ENCODE measurements around the gene TMEM150A. TPM values are rescaled to one million over a fixed set of nuclear protein-coding genes. Genes with fewer than 3 reads are reported as not detected.
"Not testable (repeated sequence)": the region's sequence is repeated elsewhere in the genome, so short reads cannot be mapped to it uniquely, and the experiment has no call there.

TMEM150A gene
- polyA plus RNA-seq, 1 experiment: 11.4 TPM

DNA sequence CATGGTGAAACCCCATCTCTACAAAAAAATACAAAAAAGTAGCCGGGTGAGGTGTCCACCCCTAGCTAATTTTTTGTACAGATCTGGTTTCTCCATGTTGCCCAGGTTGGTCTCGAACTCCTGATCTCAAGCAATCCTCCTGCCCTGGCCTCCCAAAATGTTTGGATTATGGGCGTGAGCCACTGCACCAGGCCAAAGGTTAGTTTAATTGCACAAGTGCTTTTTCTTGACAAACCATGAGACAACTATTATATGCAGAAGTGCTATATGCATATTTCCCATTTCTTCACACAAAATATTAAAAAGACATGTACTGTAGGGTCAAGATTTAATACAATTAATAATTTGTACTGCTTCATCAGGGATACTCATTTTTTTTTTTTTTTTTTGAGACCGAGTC lies 36.2 kb downstream of the TMEM150A start:
- CTCF ChIA-PET: interaction anchor here (1.1 kb wide), 1 partner anchor 12 kb away, joined by 3 read pairs; no protein-coding TSS in a partner anchor
- POLR2A ChIA-PET: no interaction called here
- TF ChIP-seq, protein P1, sequence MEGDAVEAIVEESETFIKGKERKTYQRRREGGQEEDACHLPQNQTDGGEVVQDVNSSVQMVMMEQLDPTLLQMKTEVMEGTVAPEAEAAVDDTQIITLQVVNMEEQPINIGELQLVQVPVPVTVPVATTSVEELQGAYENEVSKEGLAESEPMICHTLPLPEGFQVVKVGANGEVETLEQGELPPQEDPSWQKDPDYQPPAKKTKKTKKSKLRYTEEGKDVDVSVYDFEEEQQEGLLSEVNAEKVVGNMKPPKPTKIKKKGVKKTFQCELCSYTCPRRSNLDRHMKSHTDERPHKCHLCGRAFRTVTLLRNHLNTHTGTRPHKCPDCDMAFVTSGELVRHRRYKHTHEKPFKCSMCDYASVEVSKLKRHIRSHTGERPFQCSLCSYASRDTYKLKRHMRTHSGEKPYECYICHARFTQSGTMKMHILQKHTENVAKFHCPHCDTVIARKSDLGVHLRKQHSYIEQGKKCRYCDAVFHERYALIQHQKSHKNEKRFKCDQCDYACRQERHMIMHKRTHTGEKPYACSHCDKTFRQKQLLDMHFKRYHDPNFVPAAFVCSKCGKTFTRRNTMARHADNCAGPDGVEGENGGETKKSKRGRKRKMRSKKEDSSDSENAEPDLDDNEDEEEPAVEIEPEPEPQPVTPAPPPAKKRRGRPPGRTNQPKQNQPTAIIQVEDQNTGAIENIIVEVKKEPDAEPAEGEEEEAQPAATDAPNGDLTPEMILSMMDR (IDR thresholded peaks at IDR 0.05; ENCODE audit: low read depth, low read length): no peak
- Histone ChIP-seq H3K4me3 (ENCODE audit: low read depth, low read length) (no peak overlapping the region), H3K27me3 (ENCODE audit: control insufficient read depth, insufficient read depth, low read length) (peaks cover 18% of the 10 kb centered on the region), H3K9me3 (ENCODE audit: control insufficient read depth, insufficient read depth, low read length) (no peaks in the 10 kb centered on the region; the same call in 1 of the 2 replicates), H3K27ac (ENCODE audit: low read depth, low read length) (no peak overlapping the region)
- no peak for DNase-seq (ENCODE audit: low read depth, low spot score)

DNA sequence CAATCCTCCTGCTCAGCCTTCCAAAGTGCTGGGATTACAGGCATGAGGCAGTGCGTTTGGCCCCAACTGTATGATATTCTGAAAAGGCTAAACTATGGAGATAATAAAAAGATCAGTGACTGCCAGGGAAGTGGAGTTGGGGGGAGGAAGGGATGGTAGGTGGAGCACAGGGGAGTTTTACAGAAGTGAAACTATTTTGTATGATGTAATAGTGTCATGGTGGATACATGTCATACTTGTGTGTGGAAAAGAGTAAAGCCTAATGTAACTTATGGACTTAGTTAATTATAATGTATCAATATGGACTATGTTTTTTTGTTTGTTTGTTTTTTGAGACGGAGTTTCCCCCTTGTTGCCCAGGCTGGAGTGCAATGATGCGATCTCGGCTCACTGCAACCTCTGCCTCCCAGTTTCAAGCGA lies 38.3 kb downstream of the TMEM150A start:
- no peak overlapping the region for H3K27ac ChIP-seq (ENCODE audit: low read depth, low read length)
- POLR2A ChIA-PET: interaction anchor here (0.6 kb wide), 1 partner anchor 24 kb away, joined by 3 read pairs; no protein-coding TSS in a partner anchor
- H3K4me3 ChIP-seq (ENCODE audit: low read depth, low read length): no peak overlapping the region
- TF ChIP-seq, protein P1 (IDR thresholded peaks at IDR 0.05; ENCODE audit: low read depth, low read length): no peak
- DNase-seq (ENCODE audit: low read depth, low spot score): no peak
- peaks cover under 1% of the 10 kb centered on the region for H3K27me3 ChIP-seq (ENCODE audit: control insufficient read depth, insufficient read depth, low read length)
- CTCF ChIA-PET: interaction anchor here (0.6 kb wide), 1 partner anchor 12 kb away, joined by 4 read pairs; no protein-coding TSS in a partner anchor
- H3K9me3 ChIP-seq (ENCODE audit: control insufficient read depth, insufficient read depth, low read length): no peaks in the 10 kb centered on the region; the same call in 1 of the 2 replicates

DNA sequence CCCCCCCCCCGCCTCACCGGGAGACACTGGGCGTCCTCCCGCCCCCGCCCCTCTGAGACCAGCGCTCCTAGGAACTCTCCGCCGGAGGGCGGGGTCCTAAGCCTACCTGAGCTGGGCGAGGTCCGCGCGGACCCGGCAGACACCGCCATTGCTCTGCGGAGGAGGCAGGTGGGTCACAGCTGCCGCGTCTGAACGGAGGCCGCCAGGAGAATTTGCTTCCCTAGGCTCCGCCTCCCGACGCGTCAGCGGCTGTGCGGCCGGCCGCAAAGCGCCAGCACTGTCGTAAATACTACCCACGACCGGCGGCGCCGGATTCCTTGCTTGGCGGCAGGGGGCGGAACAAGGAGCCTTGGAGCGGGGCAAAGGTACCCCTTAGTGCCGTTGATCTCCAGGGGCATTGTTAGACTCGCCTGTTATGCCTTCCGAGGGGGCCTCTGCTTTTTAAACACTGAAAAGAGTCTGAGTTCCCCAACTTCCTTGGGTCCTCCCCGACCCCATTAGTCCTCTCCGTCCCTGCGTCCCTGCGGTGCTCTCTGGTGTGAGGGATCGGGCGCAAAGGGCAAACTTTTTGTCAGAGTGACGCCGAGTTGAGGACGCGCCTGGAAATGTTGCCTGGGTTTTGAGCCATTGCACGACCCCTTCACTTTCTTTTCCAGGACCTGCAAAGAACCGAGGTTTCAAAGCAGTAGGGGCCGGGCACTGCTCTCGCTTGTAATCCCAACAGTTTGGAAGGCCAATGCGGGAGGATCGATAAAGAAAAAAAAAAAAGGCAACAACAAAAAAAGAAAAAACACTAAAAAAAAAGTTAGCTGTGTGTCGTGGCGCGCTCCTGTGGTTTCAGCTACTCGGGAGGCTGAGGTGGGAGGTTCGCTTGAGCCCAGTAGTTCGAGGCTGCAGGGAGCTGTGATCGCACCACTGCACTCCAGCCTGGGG lies 41.0 kb downstream of the TMEM150A start, which contains the start of gene GGCX:
TSS of gene GGCX (minus strand) at position 214 of the 933 bp plus-strand sequence. CDS start at position 149, 65 bp downstream.
- TF ChIP-seq, protein P1 (IDR thresholded peaks at IDR 0.05; ENCODE audit: low read depth, low read length): no peak
- POLR2A ChIA-PET: interaction anchor here (0.5 to 2.3 kb wide), 7 partner anchors 9 to 419 kb away, joined by 3 to 9 read pairs (median 6); partner anchors contain the start of genes MAT2A and USP39

DNA sequence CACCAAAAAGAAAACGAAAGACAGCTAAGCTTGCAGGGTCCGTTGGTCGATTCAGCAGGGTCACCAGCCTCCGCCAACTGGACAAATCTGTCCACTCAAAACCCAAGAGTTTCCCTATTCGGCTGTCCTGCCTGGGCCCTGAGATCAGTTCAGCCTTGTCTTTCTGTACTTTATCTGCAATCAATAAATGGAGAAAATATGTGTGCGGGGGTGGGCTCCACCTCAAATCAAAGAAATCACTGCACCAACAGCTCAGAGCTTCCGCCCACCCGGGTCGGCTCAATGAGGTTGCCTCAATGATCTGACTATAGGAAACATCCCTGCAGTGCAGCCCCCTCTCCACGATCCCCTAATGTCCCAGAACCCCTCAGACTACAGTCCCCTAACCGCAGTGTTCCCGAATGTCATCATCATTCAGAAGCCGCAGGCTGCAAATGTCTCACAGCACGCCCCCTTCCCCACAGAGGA lies 41.7 kb downstream of the TMEM150A start:
- CTCF ChIA-PET: interaction anchor here (0.6 to 1.8 kb wide), 4 partner anchors 9 to 600 kb away, joined by 3 to 14 read pairs (median 8); no protein-coding TSS in a partner anchor
- Histone ChIP-seq H3K27ac (ENCODE audit: low read depth, low read length) (peak overlapping the region; percentile 31), H3K27me3 (ENCODE audit: control insufficient read depth, insufficient read depth, low read length) (no peaks in the 10 kb centered on the region), H3K9me3 (ENCODE audit: control insufficient read depth, insufficient read depth, low read length) (no peaks in the 10 kb centered on the region; the same call in 1 of the 2 replicates), H3K4me3 (ENCODE audit: low read depth, low read length) (peak overlapping the region; percentile 92)
- no peak for DNase-seq (ENCODE audit: low read depth, low spot score)
- TF ChIP-seq, protein P1 (IDR thresholded peaks at IDR 0.05; ENCODE audit: low read depth, low read length): no peak
- POLR2A ChIA-PET: interaction anchor here (1.0 to 2.3 kb wide), 3 partner anchors 9 to 22 kb away, joined by 6 to 9 read pairs (median 8); partner anchors contain the start of gene MAT2A

More for the DNA sequence above, 41.0 kb downstream of the TMEM150A start, which contains the start of gene GGCX:
- peak within 1 kb of the TSS; percentile 73 for H3K27ac ChIP-seq (ENCODE audit: low read depth, low read length)
- H3K4me3 ChIP-seq (ENCODE audit: low read depth, low read length): peak within 1 kb of the TSS; percentile 92
- no peaks in the 10 kb centered on the region; the same call in 1 of the 2 replicates for H3K9me3 ChIP-seq (ENCODE audit: control insufficient read depth, insufficient read depth, low read length)
- CTCF ChIA-PET: interaction anchor here (0.6 to 1.8 kb wide), 5 partner anchors 9 to 601 kb away, joined by 3 to 14 read pairs (median 6); no protein-coding TSS in a partner anchor
- no peaks in the 10 kb centered on the region for H3K27me3 ChIP-seq (ENCODE audit: control insufficient read depth, insufficient read depth, low read length)
- peak; percentile 83 for DNase-seq (ENCODE audit: low read depth, low spot score)

DNA sequence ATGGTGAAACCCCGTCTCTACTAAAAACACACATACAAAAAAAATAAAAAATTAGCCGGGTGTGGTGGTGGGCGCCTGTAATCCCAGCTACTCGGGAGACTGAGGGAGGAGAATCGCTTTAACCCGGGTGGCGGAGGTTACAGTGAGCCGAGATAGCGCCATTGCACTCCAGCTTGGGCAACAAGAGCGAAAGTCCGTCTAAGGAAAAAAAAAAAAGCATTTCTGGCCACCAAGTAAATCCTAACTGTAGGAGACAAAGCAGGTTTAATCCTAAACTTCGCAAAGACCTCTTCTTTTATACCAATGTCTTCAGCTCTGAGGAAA lies 42.1 kb downstream of the TMEM150A start:
- H3K4me3 ChIP-seq (ENCODE audit: low read depth, low read length): peak overlapping the region; percentile 92
- ChIA-PET CTCF (interaction anchor here (0.7 to 2.0 kb wide), 6 partner anchors 8 to 146 kb away, joined by 3 to 14 read pairs (median 6); partner anchors contain the start of gene C2orf68), POLR2A (interaction anchor here (2.2 to 2.3 kb wide), 2 partner anchors 10 to 21 kb away, joined by 8 to 9 read pairs; partner anchors contain the start of gene MAT2A)
- H3K27ac ChIP-seq (ENCODE audit: low read depth, low read length); DNase-seq (ENCODE audit: low read depth, low spot score); H3K9me3 ChIP-seq (ENCODE audit: control insufficient read depth, insufficient read depth, low read length); H3K27me3 ChIP-seq (ENCODE audit: control insufficient read depth, insufficient read depth, low read length): not testable (repeated sequence)

Data from AG04450 (cell line).